Endothelial cell (in vitro differentiated cells): Measurements from ENCODE around the gene EGFL8. TPM values are rescaled to one million over a fixed set of nuclear protein-coding genes. Genes with fewer than 3 reads are reported as not detected.

Experiments used
- DNase-seq: peaks from one replicate; pipeline ENCODE4 v3.0.0; 2021; ENCODE audit warnings: low spot score
- H3K27ac Mint-ChIP-seq: one replicate; pipeline ENCODE4 v1.8.0; 2021; ENCODE audit warnings: mixed read lengths, inconsistent platforms; ENCODE audit not compliant: unreplicated experiment
- H3K27me3 Mint-ChIP-seq: one replicate; pipeline ENCODE4 v1.8.0; 2021; ENCODE audit warnings: mild to moderate bottlenecking, moderate library complexity, mixed read lengths, inconsistent platforms; ENCODE audit not compliant: unreplicated experiment
- H3K36me3 Mint-ChIP-seq: one replicate; pipeline ENCODE4 v1.8.0; 2021; ENCODE audit warnings: mild to moderate bottlenecking, low read depth, mixed read lengths, inconsistent platforms; ENCODE audit not compliant: unreplicated experiment
- H3K4me1 Mint-ChIP-seq: one replicate; pipeline ENCODE4 v1.8.0; 2021; ENCODE audit warnings: mild to moderate bottlenecking, mixed read lengths, inconsistent platforms; ENCODE audit not compliant: unreplicated experiment
- H3K4me3 Mint-ChIP-seq: one replicate; pipeline ENCODE4 v1.8.0; 2021; ENCODE audit warnings: mild to moderate bottlenecking, mixed read lengths, inconsistent platforms; ENCODE audit not compliant: unreplicated experiment
- H3K9me3 Mint-ChIP-seq: one replicate; pipeline ENCODE4 v1.8.0; 2021; ENCODE audit warnings: mixed read lengths, inconsistent platforms; ENCODE audit not compliant: unreplicated experiment
- total RNA-seq: library from RNA; stranded (reverse); fragmentation: NEBNext Ultra II Directional; extraction: Animal tissue kit (Norgen Biotek cat#: 25700); gene quantifications from one replicate; pipeline ENCODE4 v1.2.1, GENCODE V29; 2021; ENCODE audit not compliant: unreplicated experiment
- TF ChIP-seq, protein P1 (sequence below): fragments of 200-600 bp; sonication (generic); IDR thresholded peaks from one replicate; pipeline ENCODE4 v1.5.0; 2021; ENCODE audit warnings: antibody characterized with exemption; ENCODE audit not compliant: unreplicated experiment

The EGFL8 gene
- total RNA-seq, 1 donor from 2014 or later = 37.4 TPM

DNA sequence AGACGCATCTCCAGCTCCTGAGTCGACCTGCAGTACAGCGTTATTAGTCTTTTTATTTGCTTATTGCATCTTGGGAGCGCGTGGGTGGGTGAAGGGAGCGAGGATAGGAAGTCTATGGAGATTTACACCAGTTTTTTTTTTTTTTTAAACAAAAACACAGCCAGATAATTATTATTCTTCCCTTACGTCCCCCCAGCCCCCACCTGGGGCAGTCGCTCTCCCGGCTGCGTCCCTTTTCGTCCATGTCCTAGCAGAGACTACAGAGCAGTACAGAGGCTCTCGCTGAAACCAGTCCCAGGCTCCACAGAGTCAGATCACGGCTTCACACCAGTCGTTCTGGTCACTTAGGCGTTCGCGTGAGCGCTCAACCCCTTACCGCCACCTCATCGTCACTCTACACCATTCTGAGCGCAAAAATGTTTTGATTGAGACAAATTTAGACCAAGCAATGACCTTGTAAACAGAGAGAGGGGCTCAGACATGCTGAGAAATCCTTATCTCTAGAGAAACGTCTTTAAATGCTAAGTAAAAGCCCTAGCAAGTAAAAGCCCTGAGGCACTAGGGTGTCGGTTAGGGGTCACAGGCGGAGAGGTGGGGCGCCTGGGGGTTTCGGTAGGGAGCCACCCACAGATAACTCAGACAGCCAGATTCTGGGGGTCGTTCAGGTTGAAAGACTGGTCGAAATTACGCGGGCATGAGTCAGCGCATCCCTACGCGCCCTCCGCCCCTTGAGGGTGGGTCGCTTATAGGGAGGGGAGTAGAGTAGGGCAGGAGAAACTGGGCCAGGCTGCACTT lies 11.4 kb upstream of the EGFL8 start:
- H3K9me3 Mint-ChIP-seq = no peaks in the 10 kb centered on the region
- peaks cover 17% of the 10 kb centered on the region for H3K36me3 Mint-ChIP-seq
- peaks cover 18% of the 10 kb centered on the region for H3K27me3 Mint-ChIP-seq
- H3K27ac Mint-ChIP-seq = peak overlapping the region; percentile 76
- peaks cover 43% of the 10 kb centered on the region for H3K4me1 Mint-ChIP-seq
- no peak for DNase-seq
- peak overlapping the region; percentile 99 for H3K4me3 Mint-ChIP-seq
- TF ChIP-seq, protein P1, sequence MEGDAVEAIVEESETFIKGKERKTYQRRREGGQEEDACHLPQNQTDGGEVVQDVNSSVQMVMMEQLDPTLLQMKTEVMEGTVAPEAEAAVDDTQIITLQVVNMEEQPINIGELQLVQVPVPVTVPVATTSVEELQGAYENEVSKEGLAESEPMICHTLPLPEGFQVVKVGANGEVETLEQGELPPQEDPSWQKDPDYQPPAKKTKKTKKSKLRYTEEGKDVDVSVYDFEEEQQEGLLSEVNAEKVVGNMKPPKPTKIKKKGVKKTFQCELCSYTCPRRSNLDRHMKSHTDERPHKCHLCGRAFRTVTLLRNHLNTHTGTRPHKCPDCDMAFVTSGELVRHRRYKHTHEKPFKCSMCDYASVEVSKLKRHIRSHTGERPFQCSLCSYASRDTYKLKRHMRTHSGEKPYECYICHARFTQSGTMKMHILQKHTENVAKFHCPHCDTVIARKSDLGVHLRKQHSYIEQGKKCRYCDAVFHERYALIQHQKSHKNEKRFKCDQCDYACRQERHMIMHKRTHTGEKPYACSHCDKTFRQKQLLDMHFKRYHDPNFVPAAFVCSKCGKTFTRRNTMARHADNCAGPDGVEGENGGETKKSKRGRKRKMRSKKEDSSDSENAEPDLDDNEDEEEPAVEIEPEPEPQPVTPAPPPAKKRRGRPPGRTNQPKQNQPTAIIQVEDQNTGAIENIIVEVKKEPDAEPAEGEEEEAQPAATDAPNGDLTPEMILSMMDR = no peak

DNA sequence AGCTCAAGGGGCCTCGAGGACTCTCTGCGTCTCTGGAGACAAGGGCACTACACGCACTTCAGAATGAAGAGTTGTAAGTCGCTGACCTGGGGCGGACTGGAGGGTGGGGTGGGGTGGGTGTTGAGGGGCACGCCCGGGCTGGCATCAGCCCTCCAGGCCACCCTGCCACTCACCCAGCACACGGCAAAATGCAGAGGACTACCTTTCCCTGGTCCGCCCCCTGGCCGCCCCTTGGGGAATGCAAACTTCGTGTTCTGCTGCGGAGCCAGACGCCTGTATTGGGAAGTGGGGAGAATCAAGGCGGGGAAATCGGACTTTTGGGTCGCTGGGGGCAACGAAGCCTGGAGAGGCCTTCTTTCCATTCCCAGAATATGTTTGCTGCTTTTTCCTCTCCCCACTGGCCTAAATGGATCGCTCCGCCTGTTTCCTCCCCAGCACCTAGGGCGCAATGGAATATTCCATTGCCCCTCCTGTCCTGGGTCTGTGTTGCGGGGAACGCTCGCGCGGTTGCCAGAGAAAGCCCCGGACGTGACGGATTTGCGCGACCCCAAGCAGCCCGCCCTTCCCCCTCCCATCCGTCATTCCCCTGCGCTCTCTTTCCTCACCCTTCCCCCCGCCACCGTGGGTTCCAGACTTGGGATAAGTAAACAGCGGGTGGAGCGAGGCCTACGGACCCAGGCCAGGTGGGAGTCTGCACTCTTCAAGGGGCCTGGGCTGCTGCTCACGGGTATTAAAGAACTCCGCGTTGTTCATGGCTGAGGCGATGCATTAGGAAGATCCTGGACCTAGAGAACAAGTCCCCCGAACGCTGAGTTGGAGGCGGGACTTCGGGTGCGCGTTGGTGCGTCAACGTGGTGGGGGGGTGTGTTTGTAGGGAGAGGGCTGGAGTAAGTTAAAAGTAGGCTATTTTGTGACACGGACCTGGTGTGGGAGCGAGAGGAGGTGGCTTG lies 10.6 kb upstream of the EGFL8 start, which contains the start of gene PPT2:
PPT2 (plus strand) TSS at position 578 of the 950 bp plus-strand sequence. CDS start 454 bp downstream, outside the sequence.
- Mint-ChIP-seq H3K36me3 (peaks cover 17% of the 10 kb centered on the region), H3K27me3 (peaks cover 13% of the 10 kb centered on the region), H3K9me3 (no peaks in the 10 kb centered on the region), H3K4me1 (peaks cover 38% of the 10 kb centered on the region), H3K27ac (peak within 1 kb of the TSS; percentile 94), H3K4me3 (peak within 1 kb of the TSS; percentile 99)
- peak; percentile 83 for DNase-seq
- TF ChIP-seq, protein P1 = no peak

DNA sequence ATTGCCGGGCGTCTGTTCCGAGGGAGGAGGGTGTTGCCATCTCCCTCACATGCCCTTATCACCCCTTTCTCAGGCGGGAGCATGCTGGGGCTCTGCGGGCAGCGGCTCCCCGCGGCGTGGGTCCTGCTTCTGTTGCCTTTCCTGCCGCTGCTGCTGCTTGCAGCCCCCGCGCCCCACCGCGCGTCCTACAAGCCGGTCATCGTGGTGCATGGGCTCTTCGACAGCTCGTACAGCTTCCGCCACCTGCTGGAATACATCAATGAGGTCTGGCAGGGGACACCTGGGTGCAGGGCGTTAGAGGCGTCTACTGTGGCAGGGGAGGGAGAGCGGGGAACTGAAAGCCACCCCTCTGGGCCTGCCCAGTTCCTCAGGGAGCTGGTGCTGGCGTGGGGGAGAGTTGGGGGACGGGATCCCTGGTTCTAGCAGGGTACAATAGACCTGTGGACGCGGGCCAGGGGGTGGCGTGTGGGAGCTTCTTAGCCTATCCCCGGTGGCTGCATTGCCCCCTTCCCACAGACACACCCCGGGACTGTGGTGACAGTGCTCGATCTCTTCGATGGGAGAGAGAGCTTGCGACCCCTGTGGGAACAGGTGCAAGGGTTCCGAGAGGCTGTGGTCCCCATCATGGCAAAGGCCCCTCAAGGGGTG lies 9.8 kb upstream of the EGFL8 start:
- Mint-ChIP-seq H3K27me3 (peaks cover 10% of the 10 kb centered on the region), H3K4me3 (peak overlapping the region; percentile 99), H3K27ac (peak overlapping the region; percentile 94), H3K9me3 (no peaks in the 10 kb centered on the region), H3K4me1 (peaks cover 35% of the 10 kb centered on the region), H3K36me3 (peaks cover 17% of the 10 kb centered on the region)
- TF ChIP-seq, protein P1 = no peak
- no peak for DNase-seq

DNA sequence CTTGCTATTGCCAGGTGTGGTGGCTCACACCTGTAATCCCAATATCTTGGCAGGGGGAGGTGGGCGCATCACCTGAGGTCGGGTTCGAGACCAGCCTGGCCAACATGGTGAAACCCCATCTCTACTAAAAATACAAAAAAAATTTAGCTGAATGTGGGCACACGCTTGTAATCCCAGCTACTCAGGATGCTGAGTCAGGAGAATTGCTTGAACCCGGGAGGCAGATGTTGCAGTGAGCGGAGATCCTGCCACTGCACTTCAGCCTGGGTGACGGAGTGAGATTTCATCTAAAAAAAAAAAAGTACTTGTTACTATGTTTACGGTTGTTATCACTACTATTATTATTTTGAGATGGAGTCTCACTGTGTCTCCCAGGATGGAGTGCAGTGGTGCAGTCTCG lies 7.5 kb upstream of the EGFL8 start:
- H3K4me1 Mint-ChIP-seq = peaks cover 23% of the 10 kb centered on the region
- H3K9me3 Mint-ChIP-seq = no peaks in the 10 kb centered on the region
- H3K4me3 Mint-ChIP-seq = no peak overlapping the region
- peaks cover 2% of the 10 kb centered on the region for H3K27me3 Mint-ChIP-seq
- H3K36me3 Mint-ChIP-seq = peaks cover 11% of the 10 kb centered on the region
- no peak for DNase-seq
- no peak overlapping the region for H3K27ac Mint-ChIP-seq
- TF ChIP-seq, protein P1 = no peak
